Uterus (tissue), 2 donors: Measurements from ENCODE around the gene ZBTB47.

ENCODE experiments used
- CTCF ChIP-seq, 4 experiments: fragments of 200-600 bp in 2 of 4; fragments of 450-650 bp in 2 of 4; sonication (generic) in 2 of 4; IDR thresholded peaks; one replicate each; pipeline ENCODE4 v1.5.1; 2016 to 2019; ENCODE audit warnings: antibody characterized with exemption in 4 of 4, mild to moderate bottlenecking in 2 of 4, moderate library complexity in 1 of 4
- POLR2A ChIP-seq, 2 donors: fragments of 450-650 bp; IDR thresholded peaks; one replicate each; pipeline ENCODE4 v1.6.1; 2016; ENCODE audit warnings: antibody characterized with exemption in 2 of 2, mild to moderate bottlenecking in 1 of 2, moderate library complexity in 1 of 2

- TF ChIP-seq CTCF (IDR thresholded peaks at IDR 0.05): no peak
- TF ChIP-seq POLR2A (IDR thresholded peaks at IDR 0.05): no peak
Measured at GRCh38 chr3:42653303-42653559, 266 bp upstream of the ZBTB47 start.
